ENCODE data around the gene FAM3B. TPM values are rescaled to one million over a fixed set of nuclear protein-coding genes. Genes with fewer than 3 reads are reported as not detected.

Gene FAM3B, protein sequence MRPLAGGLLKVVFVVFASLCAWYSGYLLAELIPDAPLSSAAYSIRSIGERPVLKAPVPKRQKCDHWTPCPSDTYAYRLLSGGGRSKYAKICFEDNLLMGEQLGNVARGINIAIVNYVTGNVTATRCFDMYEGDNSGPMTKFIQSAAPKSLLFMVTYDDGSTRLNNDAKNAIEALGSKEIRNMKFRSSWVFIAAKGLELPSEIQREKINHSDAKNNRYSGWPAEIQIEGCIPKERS
- not detected in 2 replicates for total RNA-seq

DNA sequence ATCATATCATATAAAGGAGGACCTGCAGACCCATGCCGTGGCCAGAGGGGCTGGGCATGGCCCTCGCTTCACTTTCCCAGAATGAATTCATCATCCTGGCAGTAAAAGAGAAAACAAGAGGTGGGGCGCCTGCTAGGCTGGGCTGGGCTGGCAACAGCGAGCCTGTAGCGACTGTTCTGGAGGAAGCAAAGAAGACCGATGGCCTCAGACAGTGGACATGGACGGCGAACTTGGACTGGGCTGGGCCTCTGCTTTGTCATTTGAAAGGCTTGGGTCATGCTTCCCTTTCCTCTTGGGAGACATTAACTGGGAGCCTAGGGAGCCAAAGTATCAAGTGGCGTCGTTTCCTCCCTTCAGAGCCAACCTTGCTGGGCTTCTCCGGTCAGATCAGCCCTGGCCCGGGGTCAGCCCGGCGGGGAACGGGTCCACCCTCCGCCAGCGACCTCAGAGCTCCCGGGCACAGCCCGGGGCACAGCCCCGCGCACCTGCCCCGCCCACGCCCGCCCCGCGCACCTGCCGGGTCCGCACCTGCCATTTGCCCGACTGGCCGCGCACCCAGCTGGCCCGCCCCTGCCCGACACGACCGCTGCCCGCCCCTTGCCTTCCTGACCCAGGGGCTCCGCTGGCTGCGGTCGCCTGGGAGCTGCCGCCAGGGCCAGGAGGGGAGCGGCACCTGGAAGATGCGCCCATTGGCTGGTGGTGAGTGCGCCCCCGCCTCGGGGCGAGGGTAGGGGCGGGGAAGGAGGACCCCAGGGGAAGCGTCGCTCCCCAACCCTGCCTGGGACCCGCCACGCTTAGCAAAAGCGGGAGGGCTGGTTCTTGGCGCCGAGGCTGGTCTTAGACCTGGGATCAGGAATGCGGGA lies at the start of gene FAM3B:
TSS of gene FAM3B (plus strand) at position 602 of the 863 bp plus-strand sequence. CDS start at position 681, 79 bp downstream.

DNA sequence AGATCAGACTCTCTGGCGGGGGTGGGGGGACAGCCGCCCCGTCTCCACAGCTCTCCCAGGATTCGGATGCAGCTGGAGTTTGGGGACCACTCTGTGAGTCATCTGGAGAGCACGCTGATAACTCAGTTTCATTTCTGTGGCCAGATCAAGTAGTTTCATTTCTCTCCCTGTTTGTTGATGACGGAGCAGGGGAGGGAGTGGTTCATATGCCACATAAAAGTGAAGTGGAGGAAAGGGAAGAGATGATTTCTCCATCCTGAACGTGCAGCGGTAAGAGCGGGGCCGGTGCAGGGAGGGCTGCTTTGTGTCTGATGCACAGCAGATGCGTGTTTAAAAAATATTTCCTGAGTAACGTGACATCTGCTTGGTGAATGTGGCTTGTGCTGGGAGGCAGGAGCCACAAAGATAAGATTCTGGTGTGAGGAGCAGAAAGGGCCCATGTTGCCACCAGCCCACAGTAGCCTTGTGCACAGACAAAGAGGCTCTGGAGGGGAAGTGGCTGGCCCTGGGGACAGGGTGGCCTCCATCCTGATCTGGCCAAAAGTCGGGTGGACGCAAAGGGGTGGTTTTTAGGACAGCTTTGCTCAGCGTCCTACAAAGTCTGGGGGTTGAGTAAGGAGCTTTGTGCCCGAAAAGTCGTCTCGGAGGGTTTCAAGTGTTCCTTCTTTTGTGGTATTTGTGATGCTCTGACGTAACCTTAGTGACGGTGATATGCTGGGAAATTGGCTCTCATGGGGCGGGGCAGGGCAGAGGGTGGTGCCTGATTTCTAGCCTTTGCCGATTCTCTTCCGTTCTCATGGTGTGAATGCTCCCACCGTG lies 45.4 kb downstream of the FAM3B start, which contains the start of gene MX2:
TSS of gene MX2 (plus strand) at position 242 of the 819 bp plus-strand sequence. CDS start 14,880 bp downstream, outside the sequence.

Other genes with a start within 250 kb of the FAM3B start
- gene BACE2, start 148.6 kb upstream of the FAM3B start, total RNA-seq, result 61.8 TPM in 2 replicates
- gene MX2, start 45.2 kb downstream of the FAM3B start, total RNA-seq, result 4.8 and 5.3 TPM in 2 replicates
- 7.1 and 9.8 TPM in 2 replicates for gene MX1, start 109.4 kb downstream of the FAM3B start, total RNA-seq
- not detected in 2 replicates for gene TMPRSS2, start 191.4 kb downstream of the FAM3B start, total RNA-seq

All from smooth muscle cell of the umbilical artery (primary cell).